Endothelial cell of umbilical vein (primary cell): ENCODE results near the gene EPS15. TPM values are rescaled to one million over a fixed set of nuclear protein-coding genes. Genes with fewer than 3 reads are reported as not detected.

Source experiments
- BruUV-seq: library from RNA; stranded (reverse); fragments of 400-500 nt; replicated peaks from 2 replicates; lab custom pipeline; 2021; lab: Mats Ljungman, UMichigan
- CTCF ChIA-PET: fragments of 300-600, 350-600 bp; sonication (Branson Sonifier 250); formaldehyde crosslinking; loops from one replicate; lab custom pipeline; 2021; ENCODE audit warnings: antibody characterized with exemption, inconsistent platforms; lab: Charles Lee
- POLR2A ChIA-PET: fragments of 300-600, 350-600 bp; sonication (Branson Sonifier 250); formaldehyde crosslinking; loops from one replicate; lab custom pipeline; 2021; ENCODE audit warnings: antibody characterized with exemption, inconsistent platforms; lab: Charles Lee
- DNase-seq: peaks from one replicate; pipeline ENCODE4 v3.0.0-alpha.2; 2011; ENCODE audit warnings: low read depth, low spot score
- FAIRE-seq: peaks from 2 replicates; lab custom pipeline; 2011; peaks lifted over from hg19 to GRCh38; lab: Jason Lieb, UNC
- H2AFZ ChIP-seq: 2 replicates; pipeline ENCODE4 v1.6.0; 2012; ENCODE audit warnings: low read depth, low read length, control low read depth, inconsistent platforms
- H3K27ac ChIP-seq: 2 replicates; pipeline ENCODE4 v1.5.1; 2011; ENCODE audit warnings: low read depth, mild to moderate bottlenecking, control low read depth, low read length, moderate library complexity; ENCODE audit not compliant: insufficient read depth
- H3K27me3 ChIP-seq, 2 experiments: 2 replicates each; pipeline versions ENCODE4 v1.6.0 to v1.6.1; 2011; ENCODE audit warnings: low read length in 2 of 2, mixed read lengths in 1 of 2; ENCODE audit not compliant: control insufficient read depth in 2 of 2, insufficient read depth in 2 of 2
- H3K36me3 ChIP-seq, 2 experiments: 2 replicates in 1 of 2; 3 replicates in 1 of 2; pipeline ENCODE4 v1.5.1; 2011; ENCODE audit warnings: low read length in 2 of 2, mild to moderate bottlenecking in 1 of 2, moderate library complexity in 1 of 2; ENCODE audit not compliant: control insufficient read depth in 2 of 2, insufficient read depth in 2 of 2; ENCODE audit errors: extremely low read depth in 1 of 2
- H3K4me1 ChIP-seq: 3 replicates; pipeline ENCODE4 v1.5.1; 2011; ENCODE audit warnings: mild to moderate bottlenecking, low read length; ENCODE audit not compliant: control insufficient read depth, insufficient read depth; ENCODE audit errors: extremely low read depth
- H3K4me2 ChIP-seq: 2 replicates; pipeline ENCODE4 v1.6.1; 2011; ENCODE audit warnings: low read length, control low read depth, mixed read lengths; ENCODE audit not compliant: insufficient read depth
- H3K4me3 ChIP-seq, 3 experiments: fragments of 200-600 bp in 1 of 3; sonication (generic), shearing (Covaris generic) in 1 of 3; replicated peaks in 1 of 3; 2 replicates each; pipeline ENCODE4 v1.5.1; 2011 to 2016; ENCODE audit warnings: control low read depth in 3 of 3, low read length in 3 of 3, mild to moderate bottlenecking in 2 of 3, inconsistent platforms in 1 of 3, low read depth in 1 of 3, moderate library complexity in 1 of 3; ENCODE audit not compliant: insufficient read depth in 1 of 3
- H3K79me2 ChIP-seq: 2 replicates; pipeline ENCODE4 v1.6.0; 2012; ENCODE audit warnings: low read length, inconsistent platforms; ENCODE audit not compliant: control insufficient read depth, insufficient read depth
- H3K9ac ChIP-seq: replicated peaks from 2 replicates; pipeline ENCODE3; 2011; ENCODE audit warnings: low read length, control low read depth; ENCODE audit not compliant: insufficient read depth; ENCODE audit errors: extremely low read depth
- H3K9me1 ChIP-seq: replicated peaks from 3 replicates; pipeline ENCODE4 v1.6.0; 2011; ENCODE audit warnings: mild to moderate bottlenecking, low read length; ENCODE audit not compliant: control insufficient read depth, insufficient read depth; ENCODE audit errors: extremely low read depth
- H3K9me3 ChIP-seq: replicated peaks from 2 replicates; pipeline ENCODE4 v1.5.1; 2012; ENCODE audit warnings: low read length, inconsistent platforms; ENCODE audit not compliant: control insufficient read depth, insufficient read depth
- H4K20me1 ChIP-seq: replicated peaks from 2 replicates; pipeline ENCODE3; 2011; ENCODE audit warnings: mild to moderate bottlenecking, low read length; ENCODE audit not compliant: control insufficient read depth, insufficient read depth; ENCODE audit errors: extremely low read depth
- EZH2 ChIP-seq: IDR thresholded peaks from 2 replicates; pipeline ENCODE4 v1.6.1; 2012; ENCODE audit warnings: borderline replicate concordance, low read depth, mild to moderate bottlenecking, moderate library complexity, low read length, inconsistent platforms; ENCODE audit not compliant: severe bottlenecking
- FOS ChIP-seq: IDR thresholded peaks from 2 replicates; pipeline ENCODE4 v1.6.1; 2011; ENCODE audit warnings: mild to moderate bottlenecking, low read length, moderate library complexity, borderline replicate concordance; ENCODE audit not compliant: insufficient read depth
- GATA2 ChIP-seq: IDR thresholded peaks from 2 replicates; pipeline ENCODE4 v1.7.0; 2011; ENCODE audit warnings: low read depth, mild to moderate bottlenecking, moderate library complexity, mixed read lengths, low read length; ENCODE audit not compliant: insufficient read length, insufficient read depth
- JUN ChIP-seq: IDR thresholded peaks from 2 replicates; pipeline ENCODE4 v1.6.1; 2011; ENCODE audit warnings: borderline replicate concordance, low read depth; ENCODE audit not compliant: insufficient read length, insufficient read depth
- MYC ChIP-seq: IDR thresholded peaks from one replicate; pipeline ENCODE4 v1.6.1; 2011; ENCODE audit warnings: mild to moderate bottlenecking, low read depth, low read length
- POLR2A ChIP-seq: IDR thresholded peaks from 2 replicates; pipeline ENCODE4 v1.6.1; 2012; ENCODE audit warnings: low read depth, mild to moderate bottlenecking, control low read depth, low read length
- POLR2AphosphoS5 ChIP-seq: IDR thresholded peaks from 2 replicates; pipeline ENCODE4 v1.6.1; 2012; ENCODE audit warnings: low read depth, mild to moderate bottlenecking, control low read depth, low read length, moderate library complexity; ENCODE audit not compliant: insufficient read depth
- dilution Hi-C: fragments of 300-500 bp; cut with MboI; formaldehyde crosslinking; loops from one replicate; pipeline ENCODE4 v1.15.0; 2019; ENCODE audit warnings: low sequenced_read_pairs; ENCODE audit not compliant: extremely low pct_ligation_motif_present
- intact Hi-C: fragments of 100-400 bp; cut with micrococcal nuclease; formaldehyde crosslinking; loops from one replicate; pipeline ENCODE4 v1.10.0; 2022
- polyA plus RNA-seq, 4 experiments: library from polyadenylated mRNA; depleted of rRNA in 3 of 4; stranded (reverse) in 3 of 4; unstranded in 1 of 4; fragments of >200 nt; gene quantifications; 2 replicates each; pipeline versions ENCODE4 v1.2.1 to v1.2.3, GENCODE V29; 2011 to 2012; ENCODE audit warnings: missing spikeins in 1 of 4
- total RNA-seq: library from RNA; stranded (reverse); gene quantifications from 2 replicates; pipeline ENCODE4 v1.2.3, GENCODE V29; 2021
- TF ChIP-seq, protein P1 (sequence below), 2 donors: IDR thresholded peaks; 1 replicate in 1 of 2; 2 replicates in 1 of 2; pipeline ENCODE4 v1.5.1; 2011; ENCODE audit warnings: low read length in 2 of 2, mild to moderate bottlenecking in 2 of 2, moderate library complexity in 2 of 2, control low read depth in 1 of 2, inconsistent platforms in 1 of 2, low read depth in 1 of 2; ENCODE audit not compliant: insufficient read depth in 1 of 2; ENCODE audit errors: extremely low read depth in 1 of 2
- TF ChIP-seq, protein P2 (sequence below): IDR thresholded peaks from 2 replicates; pipeline ENCODE4 v1.6.1; 2011; ENCODE audit not compliant: insufficient read depth, insufficient read length

The EPS15 gene
- total and polyA plus RNA-seq, 2 donors (not counting 3 experiments of a cell fraction or from before 2014, with no cell fraction given) = 15.4 to 44.8 TPM

DNA sequence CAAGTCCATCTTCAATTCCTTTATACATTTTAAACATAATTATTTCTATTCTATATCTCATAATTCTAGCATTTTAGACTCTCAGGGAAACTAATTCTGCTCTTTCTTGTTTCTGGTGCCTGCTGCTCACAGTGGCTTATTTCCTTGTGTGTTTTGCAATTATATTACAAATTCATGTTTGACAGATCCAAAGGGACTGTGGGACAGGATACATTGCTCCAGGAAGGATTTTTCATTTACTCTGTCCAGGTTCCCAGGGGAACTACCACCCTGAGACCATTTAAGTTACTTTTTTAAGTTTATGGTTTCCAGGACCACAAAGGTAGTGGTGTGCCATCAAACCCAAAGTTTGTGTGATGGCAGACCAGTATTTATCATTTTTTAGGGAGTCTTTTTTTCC lies 195.3 kb downstream of the EPS15 start:
- intact Hi-C loops = no loop called here
- H3K27ac ChIP-seq = no peak overlapping the region
- H3K27me3 ChIP-seq = no peaks in the 10 kb centered on the region
- H3K4me3 ChIP-seq = no peak overlapping the region
- DNase-seq (no peak), FAIRE-seq (no peak)
- H3K9ac ChIP-seq = no peak overlapping the region
- TF ChIP-seq POLR2A = no peak
- TF ChIP-seq JUN = no peak
- TF ChIP-seq GATA2 = no peak
- TF ChIP-seq MYC = no peak
- TF ChIP-seq, protein P1, sequence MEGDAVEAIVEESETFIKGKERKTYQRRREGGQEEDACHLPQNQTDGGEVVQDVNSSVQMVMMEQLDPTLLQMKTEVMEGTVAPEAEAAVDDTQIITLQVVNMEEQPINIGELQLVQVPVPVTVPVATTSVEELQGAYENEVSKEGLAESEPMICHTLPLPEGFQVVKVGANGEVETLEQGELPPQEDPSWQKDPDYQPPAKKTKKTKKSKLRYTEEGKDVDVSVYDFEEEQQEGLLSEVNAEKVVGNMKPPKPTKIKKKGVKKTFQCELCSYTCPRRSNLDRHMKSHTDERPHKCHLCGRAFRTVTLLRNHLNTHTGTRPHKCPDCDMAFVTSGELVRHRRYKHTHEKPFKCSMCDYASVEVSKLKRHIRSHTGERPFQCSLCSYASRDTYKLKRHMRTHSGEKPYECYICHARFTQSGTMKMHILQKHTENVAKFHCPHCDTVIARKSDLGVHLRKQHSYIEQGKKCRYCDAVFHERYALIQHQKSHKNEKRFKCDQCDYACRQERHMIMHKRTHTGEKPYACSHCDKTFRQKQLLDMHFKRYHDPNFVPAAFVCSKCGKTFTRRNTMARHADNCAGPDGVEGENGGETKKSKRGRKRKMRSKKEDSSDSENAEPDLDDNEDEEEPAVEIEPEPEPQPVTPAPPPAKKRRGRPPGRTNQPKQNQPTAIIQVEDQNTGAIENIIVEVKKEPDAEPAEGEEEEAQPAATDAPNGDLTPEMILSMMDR (IDR thresholded peaks at IDR 0.05; ENCODE audit: extremely low read depth in 1 of 2, insufficient read depth in 1 of 2, low read depth in 1 of 2, low read length in 2 of 2) = no peak
- no peak for TF ChIP-seq FOS
- no peak for TF ChIP-seq EZH2
- TF ChIP-seq POLR2AphosphoS5 = no peak
- TF ChIP-seq, protein P2, sequence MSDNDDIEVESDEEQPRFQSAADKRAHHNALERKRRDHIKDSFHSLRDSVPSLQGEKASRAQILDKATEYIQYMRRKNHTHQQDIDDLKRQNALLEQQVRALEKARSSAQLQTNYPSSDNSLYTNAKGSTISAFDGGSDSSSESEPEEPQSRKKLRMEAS = no peak
- no peak overlapping the region for H3K4me2 ChIP-seq
- dilution Hi-C loops = no loop called here
- H2AFZ ChIP-seq = no peak overlapping the region
- POLR2A ChIA-PET = no interaction called here
- H3K9me3 ChIP-seq = no peaks in the 10 kb centered on the region
- BruUV-seq = no TSS peak
- CTCF ChIA-PET = no interaction called here
- H4K20me1 ChIP-seq = no peaks in the 10 kb centered on the region
- H3K4me1 ChIP-seq = peaks cover 6% of the 10 kb centered on the region
- no peaks in the 10 kb centered on the region for H3K36me3 ChIP-seq
- no peaks in the 10 kb centered on the region for H3K79me2 ChIP-seq
- H3K9me1 ChIP-seq = no peaks in the 10 kb centered on the region
